ENCODE data around the gene SLC1A2.

DNA sequence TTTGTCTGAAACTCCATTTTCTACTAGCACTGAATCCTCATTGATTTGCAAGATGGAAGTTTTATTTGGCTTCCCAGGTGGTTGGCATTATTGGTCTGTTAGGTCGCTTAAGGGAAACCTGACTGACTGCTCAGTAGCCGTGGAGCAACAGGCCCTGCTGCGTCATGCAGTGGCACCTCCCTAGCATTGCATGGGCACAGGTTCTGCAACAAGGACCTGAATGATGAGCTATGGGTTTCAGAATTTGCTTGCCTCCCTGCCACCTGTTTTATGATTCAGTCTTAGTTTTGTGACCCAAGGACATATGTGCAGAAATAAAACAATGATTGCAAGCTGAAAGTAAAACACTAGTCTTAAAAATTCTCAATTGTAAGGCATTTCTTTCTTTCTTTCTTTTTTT is 128.5 kb downstream of the SLC1A2 start:
- TF ChIP-seq, protein P1, sequence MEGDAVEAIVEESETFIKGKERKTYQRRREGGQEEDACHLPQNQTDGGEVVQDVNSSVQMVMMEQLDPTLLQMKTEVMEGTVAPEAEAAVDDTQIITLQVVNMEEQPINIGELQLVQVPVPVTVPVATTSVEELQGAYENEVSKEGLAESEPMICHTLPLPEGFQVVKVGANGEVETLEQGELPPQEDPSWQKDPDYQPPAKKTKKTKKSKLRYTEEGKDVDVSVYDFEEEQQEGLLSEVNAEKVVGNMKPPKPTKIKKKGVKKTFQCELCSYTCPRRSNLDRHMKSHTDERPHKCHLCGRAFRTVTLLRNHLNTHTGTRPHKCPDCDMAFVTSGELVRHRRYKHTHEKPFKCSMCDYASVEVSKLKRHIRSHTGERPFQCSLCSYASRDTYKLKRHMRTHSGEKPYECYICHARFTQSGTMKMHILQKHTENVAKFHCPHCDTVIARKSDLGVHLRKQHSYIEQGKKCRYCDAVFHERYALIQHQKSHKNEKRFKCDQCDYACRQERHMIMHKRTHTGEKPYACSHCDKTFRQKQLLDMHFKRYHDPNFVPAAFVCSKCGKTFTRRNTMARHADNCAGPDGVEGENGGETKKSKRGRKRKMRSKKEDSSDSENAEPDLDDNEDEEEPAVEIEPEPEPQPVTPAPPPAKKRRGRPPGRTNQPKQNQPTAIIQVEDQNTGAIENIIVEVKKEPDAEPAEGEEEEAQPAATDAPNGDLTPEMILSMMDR (IDR thresholded peaks at IDR 0.05) = no peak
- no peak for TF ChIP-seq POLR2A (IDR thresholded peaks at IDR 0.05)
